Dendritic cell treated with granulocyte-macrophage colony-stimulating factor and Interleukin-4, amounts not matched to agents 40 ng/mL and 50 ng/mL, for 4 days (primary cell): ENCODE data around the gene GNLY.

Experiments used
- H3K27ac Mint-ChIP-seq: one replicate; pipeline ENCODE4 v1.8.0; 2022; ENCODE audit warnings: mild to moderate bottlenecking, mixed read lengths
- H3K27me3 Mint-ChIP-seq: one replicate; pipeline ENCODE4 v1.8.0; 2022; ENCODE audit warnings: mild to moderate bottlenecking, mixed read lengths
- H3K36me3 Mint-ChIP-seq: one replicate; pipeline ENCODE4 v1.8.0; 2022; ENCODE audit warnings: low read depth, mixed read lengths
- H3K4me1 Mint-ChIP-seq: one replicate; pipeline ENCODE4 v1.8.0; 2022; ENCODE audit warnings: low read depth, mixed read lengths
- H3K4me3 Mint-ChIP-seq: one replicate; pipeline ENCODE4 v1.8.0; 2022; ENCODE audit warnings: mild to moderate bottlenecking, moderate library complexity, mixed read lengths
- H3K9me3 Mint-ChIP-seq: one replicate; pipeline ENCODE4 v1.8.0; 2022; ENCODE audit warnings: mixed read lengths
- intact Hi-C: fragments of 100-400 bp; cut with micrococcal nuclease; formaldehyde crosslinking; loops from one replicate; pipeline ENCODE4 v1.15.0; 2022

The GNLY gene

DNA sequence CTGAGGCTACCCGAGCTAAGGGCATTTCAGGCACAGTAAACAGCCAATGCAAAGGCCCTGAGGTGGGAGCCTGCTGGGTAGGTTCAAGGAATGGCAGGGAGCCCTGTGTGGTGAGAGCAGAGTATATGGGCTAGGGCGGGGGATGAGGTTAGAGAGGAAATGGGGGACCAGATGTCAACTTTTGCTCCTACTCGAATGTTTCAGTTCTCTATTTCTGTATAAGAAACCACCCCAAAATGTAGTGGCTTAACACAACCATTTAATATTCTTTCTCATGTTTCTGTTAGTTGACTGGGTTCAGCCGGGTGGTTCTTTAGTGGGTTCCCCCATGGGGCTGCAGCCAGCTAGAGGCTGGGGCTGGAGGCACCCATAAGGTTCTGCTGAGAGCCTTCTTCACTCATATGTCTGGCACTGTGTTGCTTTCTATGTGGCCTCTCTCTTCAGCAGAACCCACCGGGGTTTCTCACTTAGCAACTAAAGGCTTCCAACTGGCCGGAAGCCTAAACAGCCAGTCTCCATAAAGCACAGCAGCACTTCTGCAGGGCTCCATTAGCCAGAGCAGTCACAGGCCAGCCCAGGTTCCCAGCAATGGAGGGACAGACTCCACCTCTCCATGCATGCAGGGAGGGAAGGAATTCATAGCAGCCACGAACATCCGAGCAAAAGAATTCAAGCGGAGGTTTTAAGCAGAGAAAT lies 54.0 kb downstream of the GNLY start:
- H3K36me3 Mint-ChIP-seq = no peaks in the 10 kb centered on the region
- peaks cover 80% of the 10 kb centered on the region for H3K4me1 Mint-ChIP-seq
- H3K27ac Mint-ChIP-seq = no peak overlapping the region
- intact Hi-C loops = no loop called here
- H3K4me3 Mint-ChIP-seq = no peak overlapping the region
- peaks cover 85% of the 10 kb centered on the region for H3K27me3 Mint-ChIP-seq
- peaks cover 17% of the 10 kb centered on the region for H3K9me3 Mint-ChIP-seq
